ENCODE measurements around the gene CSF3R. TPM values are rescaled to one million over a fixed set of nuclear protein-coding genes. Genes with fewer than 3 reads are reported as not detected.

CSF3R gene
- polyA plus RNA-seq, 3 donors, result 270 to 1,537 (median 447) TPM

GRCh38 chr1:36432616-36433015 is 50.1 kb downstream of the CSF3R start:
- H3K4me1 ChIP-seq (ENCODE audit: control insufficient read depth in 1 of 2, insufficient read depth in 2 of 2, low read length in 2 of 2), result no peaks in the 10 kb centered on the region
- Mint-ChIP-seq H3K27me3 (ENCODE audit: low read depth in 3 of 3) (peaks cover 0 to 1% (median 0%) of the 10 kb centered on the region in 3 donors), H3K4me1 (no peaks in the 10 kb centered on the region), H3K36me3 (peaks cover 2 to 6% of the 10 kb centered on the region in 2 donors), H3K9me3 (no peaks in the 10 kb centered on the region), H3K4me3 (no peak overlapping the region), H3K27ac (no peak overlapping the region)
- no peaks in the 10 kb centered on the region for H3K36me3 ChIP-seq (replicated peaks in 1 of 2; ENCODE audit: control insufficient read depth in 1 of 2, insufficient read depth in 2 of 2, low read length in 2 of 2)
- intact Hi-C loops (cut with micrococcal nuclease), result no loop called here
- H3K9ac ChIP-seq (ENCODE audit: insufficient read depth, low read length, poor library complexity, severe bottlenecking), result no peak overlapping the region
- DNase-seq, result no peak
- 100% methylated on average over 3 of the region's 4 CpGs for WGBS (ENCODE audit: insufficient coverage)
- TF ChIP-seq CTCF (IDR thresholded peaks at IDR 0.05), result no peak
- no peak overlapping the region for H3K4me3 ChIP-seq (replicated peaks in 1 of 3; ENCODE audit: low read depth in 2 of 3, low read length in 3 of 3)
- no peak overlapping the region for H3K27ac ChIP-seq (ENCODE audit: low read depth in 1 of 2, low read length in 2 of 2)
- H3K79me2 ChIP-seq (ENCODE audit: insufficient read depth, low read length), result no peaks in the 10 kb centered on the region
- no peaks in the 10 kb centered on the region for H3K27me3 ChIP-seq (ENCODE audit: control insufficient read depth in 2 of 2, insufficient read depth in 2 of 2, low read length in 2 of 2)
- H3K9me3 ChIP-seq (replicated peaks in 1 of 2; ENCODE audit: control insufficient read depth in 1 of 2, insufficient read depth in 1 of 2, low read length in 2 of 2), result no peaks in the 10 kb centered on the region
- H4K20me1 ChIP-seq (ENCODE audit: insufficient read depth, low read length), result no peaks in the 10 kb centered on the region
- H3K4me2 ChIP-seq (replicated peaks; ENCODE audit: extremely low read depth, low read length, poor library complexity, severe bottlenecking), result no peak overlapping the region
- no peak overlapping the region for H2AFZ ChIP-seq (ENCODE audit: insufficient read depth, low read depth, low read length, poor library complexity, severe bottlenecking)

DNA sequence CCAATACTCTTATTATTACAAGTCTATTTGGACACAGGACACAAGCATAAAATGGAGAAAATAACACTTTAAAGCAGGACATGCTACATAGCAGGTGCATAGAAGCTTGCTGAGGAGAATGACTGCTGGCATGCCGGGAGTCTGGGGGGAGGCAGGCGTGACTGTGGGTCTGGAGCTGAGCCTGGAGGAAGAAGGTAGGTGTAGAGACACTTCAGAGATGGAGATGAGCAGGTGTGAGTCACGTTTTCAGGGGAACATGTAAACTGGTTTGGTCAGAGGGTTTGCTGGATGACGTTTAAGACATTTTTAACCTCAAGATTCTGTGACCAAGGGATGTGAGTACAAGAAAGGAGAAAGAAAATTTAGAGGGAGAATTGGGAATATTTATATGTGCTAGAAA is 56.9 kb downstream of the CSF3R start:
- Mint-ChIP-seq H3K4me3 (no peak overlapping the region), H3K27ac (peak overlapping the region in 1 of 7 donors; percentile 38)

More for the DNA sequence above, 56.9 kb downstream of the CSF3R start:
- Mint-ChIP-seq H3K9me3 (no peaks in the 10 kb centered on the region), H3K36me3 (peaks cover 0 to 4% of the 10 kb centered on the region in 2 donors), H3K4me1 (peaks cover 2% of the 10 kb centered on the region), H3K27me3 (ENCODE audit: low read depth in 3 of 3) (peaks cover 0 to 5% (median 1%) of the 10 kb centered on the region in 3 donors)
- intact Hi-C loops (cut with micrococcal nuclease), result no loop called here
- TF ChIP-seq CTCF (IDR thresholded peaks at IDR 0.05), result no peak
- Histone ChIP-seq H3K4me3 (replicated peaks in 1 of 3; ENCODE audit: low read depth in 2 of 3, low read length in 3 of 3) (no peak overlapping the region), H3K79me2 (ENCODE audit: insufficient read depth, low read length) (no peaks in the 10 kb centered on the region), H2AFZ (ENCODE audit: insufficient read depth, low read depth, low read length, poor library complexity, severe bottlenecking) (no peak overlapping the region), H3K4me2 (replicated peaks; ENCODE audit: extremely low read depth, low read length, poor library complexity, severe bottlenecking) (no peak overlapping the region), H4K20me1 (ENCODE audit: insufficient read depth, low read length) (no peaks in the 10 kb centered on the region), H3K9ac (ENCODE audit: insufficient read depth, low read length, poor library complexity, severe bottlenecking) (no peak overlapping the region), H3K9me3 (replicated peaks in 1 of 2; ENCODE audit: control insufficient read depth in 1 of 2, insufficient read depth in 1 of 2, low read length in 2 of 2) (no peaks in the 10 kb centered on the region), H3K27ac (ENCODE audit: low read depth in 1 of 2, low read length in 2 of 2) (no peak overlapping the region), H3K4me1 (ENCODE audit: control insufficient read depth in 1 of 2, insufficient read depth in 2 of 2, low read length in 2 of 2) (no peaks in the 10 kb centered on the region), H3K36me3 (replicated peaks in 1 of 2; ENCODE audit: control insufficient read depth in 1 of 2, insufficient read depth in 2 of 2, low read length in 2 of 2) (no peaks in the 10 kb centered on the region), H3K27me3 (ENCODE audit: control insufficient read depth in 2 of 2, insufficient read depth in 2 of 2, low read length in 2 of 2) (no peaks in the 10 kb centered on the region)
- no peak for DNase-seq
- 97% methylated on average over 4 of the region's 4 CpGs for WGBS (ENCODE audit: insufficient coverage)
